GM19452 (cell line): ENCODE data around the gene ATG7.
A peak's percentile ranks its signal among the peaks of the same experiment; 100 is the strongest.
"Not testable (repeated sequence)": the region's sequence is repeated elsewhere in the genome, so short reads cannot be mapped to it uniquely, and the experiment has no call there.

Experiments used
- ATAC-seq: cut with Tn5 transposase; IDR thresholded peaks from one replicate; pipeline ENCODE4 v1.9.1; 2021; ENCODE audit not compliant: unreplicated experiment

Gene ATG7

DNA sequence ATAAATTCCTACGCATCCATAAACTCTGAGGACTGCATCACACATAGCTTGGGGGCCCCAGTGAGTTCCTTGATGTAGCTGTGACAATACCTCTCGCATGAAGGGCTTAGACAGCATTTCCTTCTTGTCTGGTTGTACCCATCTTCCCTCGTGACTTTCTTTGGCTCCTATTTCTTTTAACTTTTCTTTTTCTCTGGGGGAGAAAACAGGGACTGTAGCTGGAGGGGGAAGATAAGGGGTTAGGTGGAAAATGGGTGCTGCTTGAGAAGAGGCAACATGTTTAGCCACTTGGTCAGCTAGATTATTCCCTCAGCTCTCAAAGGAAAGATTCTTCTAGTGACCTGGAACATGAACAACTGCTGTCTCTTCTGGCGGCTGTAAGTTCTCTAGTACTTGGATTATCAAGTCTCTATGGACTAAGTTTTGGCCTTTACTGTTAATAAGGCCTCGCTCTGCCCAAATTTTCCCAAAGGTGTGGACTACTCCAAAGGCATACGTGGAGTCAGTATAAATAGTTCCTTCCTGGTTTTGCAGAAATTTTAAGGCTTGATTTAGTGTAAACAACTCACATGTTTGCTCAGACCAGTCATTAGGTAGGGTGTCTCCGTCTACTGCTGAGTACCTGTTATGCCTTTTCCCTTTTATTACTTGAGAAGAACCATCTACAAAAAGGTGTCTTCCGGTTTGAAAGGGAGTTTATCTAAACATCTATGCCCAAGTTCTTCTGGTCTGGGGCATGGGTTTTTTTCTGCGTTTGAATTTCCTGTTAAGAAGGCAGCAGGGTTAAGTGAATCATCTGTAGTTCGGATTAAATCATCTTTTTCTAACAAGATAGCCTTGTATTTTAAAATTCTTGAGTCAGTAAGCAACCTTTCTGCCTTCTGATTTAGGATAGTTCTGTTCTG is 21.0 kb upstream of the ATG7 start:
- ATAC-seq = no peak

- ATAC-seq = no peak
Observed at GRCh38 chr3:11251807-11252176, 20.4 kb upstream of the ATG7 start.

DNA sequence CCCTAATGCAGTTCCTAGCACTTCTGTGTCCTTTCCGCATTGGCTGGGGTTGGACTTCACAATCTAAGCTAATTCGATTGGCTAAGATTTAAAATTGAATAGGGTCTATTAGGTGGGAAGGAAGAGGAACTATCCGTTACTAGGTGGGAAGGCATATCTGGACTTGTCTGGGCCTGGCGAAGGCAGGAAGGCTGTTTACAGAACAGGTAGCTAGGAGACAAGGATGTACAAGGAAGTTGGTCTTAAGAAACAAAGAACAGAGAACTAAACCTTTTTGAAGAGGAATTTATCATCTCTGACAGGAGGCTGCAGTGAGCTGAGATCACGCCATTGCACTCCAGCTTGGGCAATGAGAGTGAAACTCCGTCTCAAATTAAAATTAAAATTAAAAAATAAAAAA is 17.3 kb upstream of the ATG7 start:
- ATAC-seq = no peak

DNA sequence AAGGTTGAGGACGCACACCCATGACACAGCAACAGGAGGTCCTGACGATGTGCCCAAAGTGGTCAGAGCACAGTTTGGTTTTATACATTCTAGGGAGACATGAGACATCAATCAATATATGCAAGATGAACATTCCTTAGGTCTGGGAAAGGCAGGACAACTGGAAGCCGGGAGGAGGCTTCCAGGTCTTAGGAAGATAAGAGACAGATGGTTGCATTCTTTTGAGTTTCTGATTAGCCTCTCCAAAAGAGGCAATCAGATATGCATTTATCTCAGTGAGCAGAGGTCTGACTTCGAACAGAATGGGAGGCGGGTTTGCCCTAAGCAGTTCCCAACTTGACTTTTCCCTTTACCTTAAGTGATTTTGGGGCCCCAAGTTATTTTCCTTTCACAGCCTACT is 16.7 kb upstream of the ATG7 start:
- ATAC-seq = not testable (repeated sequence)

GRCh38 chr3:11258958-11259357 is 13.2 kb upstream of the ATG7 start:
- no peak for ATAC-seq

GRCh38 chr3:11260460-11260859 is 11.7 kb upstream of the ATG7 start:
- ATAC-seq = no peak

- no peak for ATAC-seq
Observed at GRCh38 chr3:11269007-11269406, 3.2 kb upstream of the ATG7 start.

GRCh38 chr3:11272906-11273574 is 843 bp downstream of the ATG7 start:
- no peak for ATAC-seq

DNA sequence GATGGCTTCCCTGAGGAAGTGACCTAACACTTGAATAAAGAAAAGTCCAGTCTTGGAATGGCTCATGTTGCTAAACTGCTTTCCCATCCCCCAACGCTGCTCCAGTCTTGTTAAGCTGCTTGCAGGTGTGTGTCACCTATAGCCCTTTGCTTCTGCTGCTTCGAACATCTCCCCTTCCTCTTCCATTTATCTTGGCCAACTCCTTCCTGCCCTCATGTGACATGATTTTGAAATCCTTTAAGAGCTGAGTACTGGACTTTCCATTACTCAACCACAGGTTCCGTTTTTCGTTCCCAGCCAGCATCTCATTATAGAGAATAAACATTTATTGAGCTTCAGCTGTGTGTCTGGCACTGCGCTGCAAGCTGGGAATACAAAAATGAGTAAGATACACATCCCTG is 1.7 kb downstream of the ATG7 start:
- ATAC-seq = no peak

GRCh38 chr3:11274566-11275142 is 2.5 kb downstream of the ATG7 start:
- ATAC-seq = no peak

DNA sequence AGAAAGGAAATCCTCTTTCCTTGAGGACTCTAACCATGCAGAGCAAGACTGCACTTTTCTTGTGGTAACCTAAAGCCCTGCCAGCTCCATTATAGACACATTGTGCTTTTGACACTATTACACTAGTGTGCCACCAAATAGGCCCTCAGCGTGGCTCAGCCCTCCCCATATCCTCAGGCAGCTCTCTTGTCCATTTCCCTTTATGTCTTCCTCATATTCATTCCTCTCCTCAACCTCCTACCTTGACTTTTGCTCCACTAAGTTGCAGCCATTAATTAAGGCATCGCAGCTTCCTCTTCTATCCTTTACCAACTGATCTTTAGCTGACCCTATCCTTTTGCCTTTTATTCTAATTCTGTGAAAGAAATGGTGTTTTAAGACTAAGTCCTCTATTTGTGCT is 3.7 kb downstream of the ATG7 start:
- no peak for ATAC-seq

DNA sequence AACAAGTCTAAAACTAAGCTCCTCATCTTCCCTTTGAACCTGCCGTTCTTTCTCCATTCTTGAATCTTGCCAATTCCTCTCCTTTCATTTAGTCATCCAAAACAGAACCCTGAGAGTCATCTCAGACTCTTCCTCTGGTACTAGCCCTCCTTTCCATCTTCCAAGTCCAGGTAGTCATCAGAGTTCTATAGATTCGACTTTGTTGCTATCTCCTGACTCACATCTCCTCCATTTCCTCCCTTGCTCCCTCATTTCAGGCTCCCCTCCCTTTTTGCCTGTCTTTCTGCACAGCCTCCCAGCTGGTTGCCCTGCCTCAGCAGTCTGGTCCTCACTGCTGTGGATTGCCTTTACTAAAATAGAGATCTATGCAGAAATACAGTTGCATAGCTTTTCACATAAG is 4.7 kb downstream of the ATG7 start:
- no peak for ATAC-seq

DNA sequence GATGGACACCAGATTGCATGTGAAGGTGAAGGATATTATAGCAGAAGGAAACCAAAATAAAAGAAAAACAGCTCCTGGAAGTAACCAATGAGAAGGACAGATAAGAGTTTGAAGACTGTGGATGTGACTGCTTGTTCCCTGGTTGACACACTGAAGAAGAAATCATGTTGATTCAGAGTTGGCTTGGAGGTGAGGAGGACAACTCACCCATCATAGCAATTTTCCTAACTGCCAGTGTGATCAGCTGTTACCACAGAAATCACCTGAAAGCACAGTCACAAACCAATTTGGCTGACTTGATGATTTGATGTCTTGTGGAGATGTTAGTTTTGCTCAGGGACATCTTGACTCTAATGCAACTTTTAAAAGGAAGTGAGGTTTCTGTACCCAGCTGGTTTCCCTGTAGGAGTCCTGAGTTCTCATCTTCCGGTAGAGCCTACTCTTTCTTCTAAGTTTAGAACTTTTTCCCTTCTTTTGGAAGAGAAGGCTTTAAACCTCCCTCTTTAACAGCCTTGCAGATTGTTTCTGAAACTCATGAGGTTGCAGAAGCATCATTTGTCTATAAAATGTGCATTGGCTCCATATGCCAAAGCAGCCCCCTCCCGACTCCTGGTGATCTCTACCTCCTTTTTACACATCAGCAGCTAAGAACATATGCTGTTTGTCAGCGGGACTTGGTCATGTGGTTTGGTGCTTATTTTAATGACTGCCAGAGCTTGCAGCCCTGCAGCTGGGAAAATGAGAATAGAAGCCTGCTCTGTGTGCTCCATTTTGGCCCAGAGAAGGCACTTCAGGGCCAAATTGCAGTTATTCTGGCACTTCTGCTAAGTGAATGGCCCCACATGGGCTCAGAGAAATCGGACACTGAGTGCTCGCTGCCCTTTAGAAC is 10.3 kb downstream of the ATG7 start:
- ATAC-seq = no peak

GRCh38 chr3:11283139-11283475 is 10.9 kb downstream of the ATG7 start:
- no peak for ATAC-seq

GRCh38 chr3:11284011-11284410 is 11.8 kb downstream of the ATG7 start:
- no peak for ATAC-seq

DNA sequence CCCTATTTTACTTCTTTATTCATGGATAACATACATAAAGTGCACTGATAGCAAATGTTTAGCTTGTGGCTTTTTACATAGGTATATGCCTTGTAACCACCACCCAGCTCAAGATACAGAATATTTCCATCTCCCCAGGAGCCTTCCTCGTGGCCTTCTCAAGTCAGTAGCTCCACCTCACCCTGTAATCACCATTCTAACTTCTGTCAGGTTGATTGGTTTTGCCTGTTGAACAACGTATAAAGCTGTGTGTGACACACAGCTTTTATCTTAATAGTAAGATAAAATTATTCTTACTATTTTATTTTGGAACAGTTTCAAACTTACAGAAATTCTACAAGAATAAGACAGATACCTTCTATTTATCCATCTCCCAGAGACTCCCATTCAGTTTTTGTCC is 13.3 kb downstream of the ATG7 start:
- ATAC-seq = no peak

GRCh38 chr3:11287404-11287803 is 15.2 kb downstream of the ATG7 start:
- no peak for ATAC-seq

GRCh38 chr3:11288021-11288491 is 15.9 kb downstream of the ATG7 start:
- ATAC-seq = no peak

- ATAC-seq = peak; percentile 68
Observed at GRCh38 chr3:11288786-11289637, 16.8 kb downstream of the ATG7 start.

DNA sequence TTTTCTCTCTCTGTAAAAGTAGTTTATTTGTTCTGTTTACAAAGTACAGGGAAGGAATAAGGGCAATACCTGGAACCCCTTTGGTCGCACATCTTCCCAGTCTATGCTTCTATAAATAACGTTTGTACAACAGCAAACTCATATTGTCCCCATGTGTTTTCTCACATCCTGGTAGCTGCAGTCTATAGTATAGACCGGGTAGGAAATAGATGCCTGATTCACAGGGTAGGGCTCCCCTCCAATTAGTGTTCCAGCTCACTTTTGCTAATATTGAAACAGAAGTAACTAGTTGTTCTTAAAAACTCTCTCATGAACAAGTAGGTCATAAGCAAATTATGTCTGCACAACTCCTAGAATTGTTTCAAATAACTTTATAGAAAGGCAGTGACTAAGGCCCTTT is 17.7 kb downstream of the ATG7 start:
- no peak for ATAC-seq
